Spleen (tissue), 11 donors: ENCODE data around the gene HIGD1B. TPM values are rescaled to one million over a fixed set of nuclear protein-coding genes. Genes with fewer than 3 reads are reported as not detected.
A peak's percentile ranks its signal among the peaks of the same experiment; 100 is the strongest.

Source experiments
- DNase-seq: peaks from one replicate; pipeline ENCODE4 v3.0.0-alpha.2; 2020
- H3K27ac ChIP-seq, 8 donors: fragments of 200-600 bp; sonication (generic) in 7 of 8; 1 replicate in 4 of 8; 2 replicates in 4 of 8; pipeline versions ENCODE4 v1.5.0 to v1.8.0; 2016 to 2021; ENCODE audit warnings: inconsistent platforms in 4 of 8, mild to moderate bottlenecking in 4 of 8, moderate library complexity in 1 of 8
- H3K27me3 ChIP-seq, 7 donors: fragments of 200-600 bp; sonication (generic) in 6 of 7; replicated peaks in 1 of 7; 1 replicate in 4 of 7; 2 replicates in 3 of 7; pipeline versions ENCODE4 v1.5.0 to v1.8.0; 2016 to 2021; ENCODE audit warnings: inconsistent platforms in 3 of 7, mild to moderate bottlenecking in 1 of 7
- H3K36me3 ChIP-seq, 6 donors: fragments of 200-600 bp; sonication (generic) in 5 of 6; 1 replicate in 4 of 6; 2 replicates in 2 of 6; pipeline versions ENCODE4 v1.5.0 to v1.8.0; 2016 to 2021; ENCODE audit warnings: inconsistent platforms in 2 of 6
- H3K4me1 ChIP-seq, 6 donors: fragments of 200-600 bp; sonication (generic) in 5 of 6; 1 replicate in 3 of 6; 2 replicates in 3 of 6; pipeline versions ENCODE4 v1.5.0 to v1.8.0; 2016 to 2021; ENCODE audit warnings: inconsistent platforms in 3 of 6
- H3K4me3 ChIP-seq, 8 donors: fragments of 200-600 bp; sonication (generic) in 7 of 8; 1 replicate in 4 of 8; 2 replicates in 4 of 8; pipeline versions ENCODE4 v1.5.0 to v1.8.0; 2016 to 2021; ENCODE audit warnings: inconsistent platforms in 4 of 8, mild to moderate bottlenecking in 4 of 8, moderate library complexity in 2 of 8
- H3K9me3 ChIP-seq, 8 donors: fragments of 200-600 bp; sonication (generic) in 7 of 8; 1 replicate in 4 of 8; 2 replicates in 4 of 8; pipeline versions ENCODE4 v1.5.0 to v1.8.0; 2016 to 2021; ENCODE audit warnings: inconsistent platforms in 4 of 8
- POLR2A ChIP-seq, 3 donors: fragments of 450-650 bp; IDR thresholded peaks; one replicate each; pipeline ENCODE4 v1.5.1; 2017; ENCODE audit warnings: antibody characterized with exemption in 3 of 3, mild to moderate bottlenecking in 1 of 3
- POLR2AphosphoS5 ChIP-seq, 3 donors: sonication (generic); formaldehyde crosslinking; IDR thresholded peaks; one replicate each; pipeline ENCODE4 v1.5.1; 2017; ENCODE audit warnings: antibody characterized with exemption in 3 of 3
- WGBS, 5 donors: extraction: QIAGEN DNeasy Blood & Tissue Kit in 3 of 5; methylation state at CpG; one replicate each; pipeline versions ENCODE4 v1.1.5 to v1.1.7; 2013 to 2018; 5-methylcytosine and 5-hydroxymethylcytosine counted together
- intact Hi-C: fragments of 100-400 bp; cut with DNase I; formaldehyde crosslinking; loops from one replicate; pipeline ENCODE4 v1.15.0; 2023; ENCODE audit warnings: low total_unique reads
- polyA plus RNA-seq, 3 donors: library from polyadenylated mRNA; stranded (reverse); fragments of 200-250 nt; gene quantifications; one replicate each; pipeline ENCODE4 v1.2.1, GENCODE V29; 2013
- total RNA-seq, 7 donors: library from RNA; depleted of rRNA in 3 of 7; stranded (reverse); fragments of >200 nt in 3 of 7; fragmentation: NEBNext Ultra II Directional in 4 of 7; extraction: Animal tissue kit (Norgen Biotek cat#: 25700) in 4 of 7; gene quantifications; one replicate each; pipeline versions ENCODE4 v1.1.0 to v1.2.1, GENCODE V29; 2016 to 2021
- TF ChIP-seq, protein P1 (sequence below), 11 experiments: fragments of 200-600 bp in 7 of 11; fragments of 450-650 bp in 4 of 11; sonication (generic) in 4 of 11; IDR thresholded peaks in 8 of 11; conservative IDR thresholded peaks in 3 of 11; 1 replicate in 7 of 11; 2 replicates in 4 of 11; pipeline versions ENCODE4 v1.4.0 to v1.8.0; 2016 to 2021; ENCODE audit warnings: antibody characterized with exemption in 11 of 11, inconsistent platforms in 4 of 11, mild to moderate bottlenecking in 1 of 11
- donor health status: healthy with polysubstance abuse.
- donor health status: DM: no; HTN: no; CAD: no; lungs with moderate emphysema.
- donor health status: DM: no; HTN: no; CAD: no.
- donor health status: Bipolar disorder and iron deficiency.
- donor health status: healthy.
- donor health status: DM: no; HTN: no; CAD: no.
- donor health status: DM: yes; HTN: yes; CAD: no.

HIGD1B gene
- total and polyA plus RNA-seq, 10 donors, result 0.38 to 1.7 TPM; not detected in 8

DNA sequence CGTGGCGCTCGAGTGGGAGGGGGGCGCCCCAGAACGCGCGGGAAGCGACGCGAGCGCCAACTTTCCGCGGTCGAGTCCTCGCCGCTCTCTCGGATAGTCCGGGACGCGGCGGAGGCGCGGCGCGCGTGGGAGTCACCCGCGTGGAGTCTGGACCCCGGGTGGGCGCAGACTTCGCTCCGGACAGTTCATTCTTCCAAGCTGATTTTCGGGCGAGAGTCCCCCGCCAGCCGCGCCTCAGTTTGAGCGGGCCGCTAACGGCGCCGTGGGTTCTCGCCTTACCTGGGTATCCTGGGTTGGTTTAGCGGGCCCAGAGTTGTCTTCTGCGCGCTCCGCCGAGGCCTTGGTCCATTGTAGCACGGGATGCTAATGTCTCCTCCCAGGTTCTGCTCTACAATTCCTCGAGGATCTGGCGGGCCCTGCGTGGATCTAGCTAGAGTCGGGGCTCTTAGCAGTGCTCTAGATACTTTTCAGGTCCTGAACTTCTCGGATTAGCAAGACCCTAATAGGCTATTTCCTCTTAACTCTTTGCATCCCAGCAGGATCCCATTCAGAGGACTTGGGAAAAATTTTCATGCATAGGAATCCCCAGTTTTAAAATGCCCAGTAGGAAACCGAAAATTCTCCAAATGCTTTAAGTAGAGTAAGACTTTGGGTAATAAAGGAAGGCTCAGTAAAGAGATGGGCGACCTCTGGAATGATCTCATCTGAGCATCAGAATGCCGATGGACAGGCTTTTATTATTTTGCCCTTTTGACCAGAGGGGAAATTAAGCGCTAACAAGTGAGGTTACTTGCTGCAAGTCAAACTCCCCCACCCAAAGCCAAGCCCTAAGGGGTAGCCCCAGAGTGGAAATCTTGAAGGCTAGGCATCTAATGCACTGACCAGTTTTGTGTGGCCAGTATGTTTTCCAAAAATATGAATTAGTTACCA is 17.1 kb upstream of the HIGD1B start:
- WGBS, 5 donors, result 4 to 11% (median 5%) methylated on average over 19 to 58 of the region's 58 CpGs
- no peak for TF ChIP-seq POLR2A (IDR thresholded peaks at IDR 0.05)
- TF ChIP-seq, protein P1, sequence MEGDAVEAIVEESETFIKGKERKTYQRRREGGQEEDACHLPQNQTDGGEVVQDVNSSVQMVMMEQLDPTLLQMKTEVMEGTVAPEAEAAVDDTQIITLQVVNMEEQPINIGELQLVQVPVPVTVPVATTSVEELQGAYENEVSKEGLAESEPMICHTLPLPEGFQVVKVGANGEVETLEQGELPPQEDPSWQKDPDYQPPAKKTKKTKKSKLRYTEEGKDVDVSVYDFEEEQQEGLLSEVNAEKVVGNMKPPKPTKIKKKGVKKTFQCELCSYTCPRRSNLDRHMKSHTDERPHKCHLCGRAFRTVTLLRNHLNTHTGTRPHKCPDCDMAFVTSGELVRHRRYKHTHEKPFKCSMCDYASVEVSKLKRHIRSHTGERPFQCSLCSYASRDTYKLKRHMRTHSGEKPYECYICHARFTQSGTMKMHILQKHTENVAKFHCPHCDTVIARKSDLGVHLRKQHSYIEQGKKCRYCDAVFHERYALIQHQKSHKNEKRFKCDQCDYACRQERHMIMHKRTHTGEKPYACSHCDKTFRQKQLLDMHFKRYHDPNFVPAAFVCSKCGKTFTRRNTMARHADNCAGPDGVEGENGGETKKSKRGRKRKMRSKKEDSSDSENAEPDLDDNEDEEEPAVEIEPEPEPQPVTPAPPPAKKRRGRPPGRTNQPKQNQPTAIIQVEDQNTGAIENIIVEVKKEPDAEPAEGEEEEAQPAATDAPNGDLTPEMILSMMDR (IDR thresholded peaks at IDR 0.05 in 8 of 11, conservative IDR thresholded peaks at IDR 0.05 in 3 of 11), result no peak
- no peak for TF ChIP-seq POLR2AphosphoS5 (IDR thresholded peaks at IDR 0.05)
- H3K4me3 ChIP-seq, result peak overlapping the region; percentile 18 to 74 (median 52)
- H3K4me1 ChIP-seq, result peaks cover 6 to 26% (median 22%) of the 10 kb centered on the region in 6 donors
- DNase-seq, result peak; percentile 64
- peak overlapping the region in 1 of 8 donors; percentile 18 for H3K27ac ChIP-seq
- intact Hi-C loops, result no loop called here
- H3K36me3 ChIP-seq, result no peaks in the 10 kb centered on the region
- no peaks in the 10 kb centered on the region for H3K9me3 ChIP-seq
- H3K27me3 ChIP-seq, result peaks cover 6 to 99% (median 67%) of the 10 kb centered on the region in 7 donors

DNA sequence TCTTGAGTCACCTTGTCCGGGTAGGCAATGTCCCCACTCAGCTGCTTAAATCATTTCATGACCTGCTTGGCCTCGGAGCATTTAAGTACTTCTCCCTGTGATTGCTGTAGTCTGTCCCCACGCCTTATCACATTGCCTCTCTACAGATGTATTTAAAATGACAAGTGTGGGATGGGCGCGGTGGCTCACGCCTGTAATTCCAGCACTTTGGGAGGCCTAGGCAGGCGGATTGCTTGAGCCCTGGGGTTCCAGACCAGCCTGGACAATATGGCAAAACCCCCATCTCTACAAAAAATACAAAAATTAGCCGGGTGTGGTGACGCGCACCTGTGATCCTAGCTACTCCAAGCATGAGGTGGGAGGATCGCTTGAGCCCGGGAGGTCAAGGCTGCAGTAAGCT is 16.3 kb upstream of the HIGD1B start:
- peak; percentile 5 for DNase-seq
- TF ChIP-seq POLR2AphosphoS5 (IDR thresholded peaks at IDR 0.05) (no peak), POLR2A (IDR thresholded peaks at IDR 0.05) (no peak)
- Histone ChIP-seq H3K4me1 (peaks cover 6 to 26% (median 22%) of the 10 kb centered on the region in 6 donors), H3K27me3 (peaks cover 6 to 97% (median 60%) of the 10 kb centered on the region in 7 donors), H3K36me3 (no peaks in the 10 kb centered on the region), H3K4me3 (no peak overlapping the region), H3K27ac (no peak overlapping the region), H3K9me3 (no peaks in the 10 kb centered on the region)
- intact Hi-C loops, result no loop called here
- WGBS, 5 donors, result 81 to 92% (median 82%) methylated on average over 12 of the region's 12 CpGs

DNA sequence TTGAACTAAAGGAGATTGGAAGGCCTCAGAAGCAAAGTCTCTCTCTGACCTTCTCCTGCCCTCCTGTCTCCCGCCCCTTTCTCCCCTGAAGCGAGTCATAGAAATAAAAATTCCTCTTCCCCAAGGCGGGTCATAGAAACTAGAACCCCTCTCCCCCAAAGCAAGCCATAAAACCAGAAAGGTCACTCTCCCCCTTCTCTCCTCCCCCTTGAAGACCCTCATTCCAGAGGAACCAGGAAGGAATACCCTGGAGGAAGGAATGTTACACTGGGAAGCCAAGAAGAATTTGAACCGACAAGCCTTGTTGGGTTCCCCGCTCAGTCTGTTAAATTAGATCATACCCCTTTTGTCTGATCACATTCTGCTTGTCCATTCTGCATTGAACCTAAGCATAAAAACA is 14.9 kb upstream of the HIGD1B start:
- Histone ChIP-seq H3K4me1 (peaks cover 6 to 26% (median 22%) of the 10 kb centered on the region in 6 donors), H3K27ac (no peak overlapping the region), H3K27me3 (peaks cover 6 to 83% (median 46%) of the 10 kb centered on the region in 7 donors), H3K36me3 (no peaks in the 10 kb centered on the region), H3K9me3 (no peaks in the 10 kb centered on the region), H3K4me3 (no peak overlapping the region)
- DNase-seq, result no peak
- intact Hi-C loops, result no loop called here
- TF ChIP-seq, protein P1 (IDR thresholded peaks at IDR 0.05 in 8 of 11, conservative IDR thresholded peaks at IDR 0.05 in 3 of 11), result no peak
- TF ChIP-seq POLR2AphosphoS5 (IDR thresholded peaks at IDR 0.05) (no peak), POLR2A (IDR thresholded peaks at IDR 0.05) (no peak)
- WGBS, 5 donors, result 82 to 93% (median 91%) methylated on average over 5 of the region's 5 CpGs

DNA sequence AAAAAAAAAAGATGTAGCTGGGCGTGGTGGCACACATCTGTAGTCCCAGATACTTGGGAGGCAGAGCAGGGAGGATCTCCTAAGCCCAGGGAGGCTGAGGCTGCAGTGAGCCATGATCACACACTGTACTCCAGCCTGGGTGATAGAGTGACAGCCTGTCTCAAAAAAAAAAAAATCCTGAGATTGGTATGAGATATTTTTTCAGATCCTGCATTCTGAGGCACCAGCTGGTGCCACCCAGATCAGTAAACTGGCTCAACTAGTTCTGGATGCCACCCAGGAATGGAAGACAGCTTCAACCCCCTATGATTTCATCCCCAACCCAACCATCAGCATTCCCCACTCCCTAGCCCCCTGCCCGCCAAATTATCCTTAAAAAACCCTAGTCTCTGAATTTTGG is 10.5 kb upstream of the HIGD1B start:
- H3K9me3 ChIP-seq, result no peaks in the 10 kb centered on the region
- H3K4me3 ChIP-seq, result no peak overlapping the region
- no peaks in the 10 kb centered on the region for H3K36me3 ChIP-seq
- peaks cover 0 to 39% (median 5%) of the 10 kb centered on the region in 7 donors for H3K27me3 ChIP-seq
- H3K4me1 ChIP-seq, result no peaks in the 10 kb centered on the region
- DNase-seq, result no peak
- 48 to 88% (median 68%) methylated on average over 2 of the region's 2 CpGs for WGBS, 5 donors
- intact Hi-C loops, result no loop called here
- no peak overlapping the region for H3K27ac ChIP-seq
- no peak for TF ChIP-seq POLR2A (IDR thresholded peaks at IDR 0.05)
- TF ChIP-seq POLR2AphosphoS5 (IDR thresholded peaks at IDR 0.05), result no peak
- TF ChIP-seq, protein P1 (IDR thresholded peaks at IDR 0.05 in 8 of 11, conservative IDR thresholded peaks at IDR 0.05 in 3 of 11), result no peak
